ENCODE measurements around the gene ADAM33. TPM values are rescaled to one million over a fixed set of nuclear protein-coding genes. Genes with fewer than 3 reads are reported as not detected.

The ADAM33 gene
- total RNA-seq, 1 experiment from 2014 or later, result 0.11 TPM

DNA sequence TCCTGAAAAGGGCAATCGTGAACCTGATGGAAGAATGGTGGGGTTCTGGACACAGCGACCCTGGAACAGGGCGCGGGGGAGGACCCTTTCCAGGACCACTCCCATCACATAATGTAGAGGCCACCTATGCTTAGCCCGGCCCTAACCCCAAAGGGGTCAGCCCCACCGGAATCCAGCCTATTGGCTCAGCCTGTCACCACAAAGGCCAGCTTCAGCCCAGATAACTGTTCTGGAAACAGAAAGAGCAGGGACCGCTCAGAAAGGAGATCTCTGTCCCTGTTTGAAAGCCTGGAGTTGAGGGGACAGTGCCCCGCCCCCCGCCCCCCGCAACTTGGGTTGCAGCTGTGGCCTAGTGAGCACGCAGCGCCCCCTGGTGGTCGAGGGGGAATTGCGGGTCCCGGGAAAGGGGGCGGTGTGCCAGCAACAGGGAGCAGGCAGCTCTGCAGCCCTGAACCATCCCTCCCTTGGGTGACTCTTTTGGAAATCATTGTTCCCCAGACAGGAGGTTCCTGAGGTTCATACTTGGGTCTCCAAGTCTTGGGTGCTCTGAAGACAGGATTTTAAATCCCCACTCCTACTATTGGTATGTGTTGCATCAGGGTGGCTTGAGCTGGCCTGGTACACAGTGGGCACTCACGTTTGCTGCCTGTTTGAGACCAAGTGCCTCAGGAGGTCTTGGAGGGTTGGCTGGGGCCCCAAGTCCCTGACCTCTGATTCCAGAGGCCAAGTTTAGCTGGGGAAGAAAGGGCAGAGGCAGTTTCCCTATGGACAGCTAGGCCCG, 29.1 kb upstream of the ADAM33 start:
- no peaks in the 10 kb centered on the region for H3F3A ChIP-seq (ENCODE audit: low read length, unreplicated experiment)
- peak; percentile 33 for ATAC-seq
- no peaks in the 10 kb centered on the region for H3K9me2 ChIP-seq (replicated peaks; ENCODE audit: low read length)
- H3K36me3 ChIP-seq (ENCODE audit: low read depth, low read length), result no peaks in the 10 kb centered on the region
- no peaks in the 10 kb centered on the region for H3K79me2 ChIP-seq (ENCODE audit: low read length)
- no peaks in the 10 kb centered on the region for H3K4me1 ChIP-seq (ENCODE audit: insufficient read depth, low read length)
- H3K27me3 ChIP-seq (ENCODE audit: low read length), result no peaks in the 10 kb centered on the region
- H3K9me3 ChIP-seq (ENCODE audit: low read length), result no peaks in the 10 kb centered on the region
- no peak overlapping the region for H3K4me3 ChIP-seq (ENCODE audit: low read length)
- intact Hi-C loops (cut with micrococcal nuclease), result loop anchor here (1.0 kb wide), 1 partner anchor 35 kb away; no protein-coding TSS in a partner anchor
- H3K4me2 ChIP-seq (ENCODE audit: low read length), result no peak overlapping the region
- ChIA-PET POLR2A (ENCODE audit: unreplicated experiment) (no interaction called here), CTCF (interaction anchor here (0.5 to 2.2 kb wide), 6 partner anchors 11 to 132 kb away, joined by 3 to 22 read pairs (median 6); no protein-coding TSS in a partner anchor)
- no peak overlapping the region for H2AFZ ChIP-seq (ENCODE audit: low read length)
- TF ChIP-seq EZH2 (IDR thresholded peaks at IDR 0.05; ENCODE audit: low read length, unreplicated experiment), result no peak
- TF ChIP-seq CTCF (conservative IDR thresholded peaks at IDR 0.05; ENCODE audit: low read depth, low read length), result peak; percentile 98
- TF ChIP-seq EZH2phosphoT487 (IDR thresholded peaks at IDR 0.05; ENCODE audit: borderline replicate concordance, low read length), result no peak
- H3K27ac ChIP-seq (ENCODE audit: low read length), result no peak overlapping the region
- BruUV-seq (replicated peaks), result no TSS peak
- H3K9ac ChIP-seq (ENCODE audit: low read length), result no peak overlapping the region
- no peaks in the 10 kb centered on the region for H4K20me1 ChIP-seq (ENCODE audit: low read length)
- peak; percentile 61 for DNase-seq

DNA sequence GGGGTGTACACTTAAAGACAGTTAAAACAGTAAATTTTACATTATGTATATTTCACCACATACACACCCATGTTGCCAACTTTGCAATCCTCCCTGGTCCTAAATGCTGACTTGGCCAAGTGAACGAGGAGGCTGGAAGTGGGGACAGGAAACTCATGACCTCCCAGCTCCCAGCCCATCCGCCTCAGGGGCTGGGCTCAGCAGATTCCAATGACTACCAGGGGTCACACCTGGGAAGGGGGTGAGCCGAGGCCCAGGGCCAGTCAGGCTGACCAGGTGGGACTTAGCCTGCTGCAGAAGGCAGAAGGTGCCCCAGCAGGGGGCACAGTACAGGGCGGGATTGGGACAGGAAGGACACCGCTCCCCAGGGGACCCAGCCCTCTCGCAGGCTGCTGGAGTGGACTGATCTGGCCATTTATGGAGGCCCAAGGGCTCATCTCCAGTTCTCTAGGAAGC, 28.2 kb upstream of the ADAM33 start:
- Histone ChIP-seq H2AFZ (ENCODE audit: low read length) (no peak overlapping the region), H3K4me2 (ENCODE audit: low read length) (no peak overlapping the region), H3K27ac (ENCODE audit: low read length) (no peak overlapping the region), H3K27me3 (ENCODE audit: low read length) (no peaks in the 10 kb centered on the region), H3K4me3 (ENCODE audit: low read length) (no peak overlapping the region), H3K36me3 (ENCODE audit: low read depth, low read length) (no peaks in the 10 kb centered on the region), H3K9me2 (replicated peaks; ENCODE audit: low read length) (no peaks in the 10 kb centered on the region), H3K4me1 (ENCODE audit: insufficient read depth, low read length) (no peaks in the 10 kb centered on the region), H4K20me1 (ENCODE audit: low read length) (no peaks in the 10 kb centered on the region), H3K79me2 (ENCODE audit: low read length) (no peaks in the 10 kb centered on the region), H3F3A (ENCODE audit: low read length, unreplicated experiment) (no peaks in the 10 kb centered on the region), H3K9ac (ENCODE audit: low read length) (no peak overlapping the region), H3K9me3 (ENCODE audit: low read length) (no peaks in the 10 kb centered on the region)
- ChIA-PET POLR2A (ENCODE audit: unreplicated experiment) (no interaction called here), CTCF (interaction anchor here (0.5 to 2.2 kb wide), 4 partner anchors 22 to 170 kb away, joined by 3 to 22 read pairs (median 5); no protein-coding TSS in a partner anchor)
- TF ChIP-seq EZH2phosphoT487 (IDR thresholded peaks at IDR 0.05; ENCODE audit: borderline replicate concordance, low read length) (no peak), CTCF (conservative IDR thresholded peaks at IDR 0.05; ENCODE audit: low read depth, low read length) (0 out of 2 replicates have a peak, but pooled peaks have one; percentile 8)
- intact Hi-C loops (cut with micrococcal nuclease), result no loop called here
- DNase-seq (no peak), ATAC-seq (no peak)
- BruUV-seq (replicated peaks), result no TSS peak

DNA sequence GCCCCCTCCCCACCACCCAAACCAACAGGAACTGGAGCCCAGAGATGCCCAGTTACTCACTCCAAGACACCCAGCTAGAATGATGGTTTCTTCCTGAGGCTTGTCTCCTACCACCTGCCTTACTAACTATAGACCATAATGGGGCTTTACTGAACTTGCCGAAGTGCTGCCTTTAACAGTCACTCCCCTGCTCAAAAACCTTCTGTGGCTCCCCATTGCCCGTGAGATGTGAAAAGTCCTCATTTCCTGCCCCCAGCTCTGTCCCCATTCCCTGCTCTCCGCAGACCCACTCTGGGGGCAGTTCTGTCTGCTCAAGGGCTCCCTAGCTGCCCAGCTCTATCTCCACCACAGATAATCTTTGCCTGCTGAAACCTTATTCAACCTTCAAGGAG, 25.7 kb upstream of the ADAM33 start:
- Histone ChIP-seq H3K27ac (ENCODE audit: low read length) (no peak overlapping the region), H3K4me1 (ENCODE audit: insufficient read depth, low read length) (no peaks in the 10 kb centered on the region), H3K4me3 (ENCODE audit: low read length) (no peak overlapping the region), H3K9ac (ENCODE audit: low read length) (no peak overlapping the region), H3K36me3 (ENCODE audit: low read depth, low read length) (no peaks in the 10 kb centered on the region), H3K79me2 (ENCODE audit: low read length) (no peaks in the 10 kb centered on the region), H3K4me2 (ENCODE audit: low read length) (no peak overlapping the region), H3F3A (ENCODE audit: low read length, unreplicated experiment) (no peaks in the 10 kb centered on the region), H2AFZ (ENCODE audit: low read length) (no peak overlapping the region), H3K9me3 (ENCODE audit: low read length) (no peaks in the 10 kb centered on the region), H3K27me3 (ENCODE audit: low read length) (no peaks in the 10 kb centered on the region), H4K20me1 (ENCODE audit: low read length) (no peaks in the 10 kb centered on the region), H3K9me2 (replicated peaks; ENCODE audit: low read length) (no peaks in the 10 kb centered on the region)
- DNase-seq, result no peak
- no peak for ATAC-seq
- CTCF ChIA-PET, result no interaction called here
- intact Hi-C loops (cut with micrococcal nuclease), result no loop called here
- POLR2A ChIA-PET (ENCODE audit: unreplicated experiment), result no interaction called here
- TF ChIP-seq EZH2 (IDR thresholded peaks at IDR 0.05; ENCODE audit: low read length, unreplicated experiment) (no peak), CTCF (conservative IDR thresholded peaks at IDR 0.05; ENCODE audit: low read depth, low read length) (no peak)
- BruUV-seq (replicated peaks), result no TSS peak

Data from PC-3 (cell line).